DMS53 (cell line): ENCODE measurements around the gene PCDHB15.

Experiments used
- DNase-seq: peaks from one replicate; lab custom pipeline; 2025; lab: John Stamatoyannopoulos, UW

Gene PCDHB15

DNA sequence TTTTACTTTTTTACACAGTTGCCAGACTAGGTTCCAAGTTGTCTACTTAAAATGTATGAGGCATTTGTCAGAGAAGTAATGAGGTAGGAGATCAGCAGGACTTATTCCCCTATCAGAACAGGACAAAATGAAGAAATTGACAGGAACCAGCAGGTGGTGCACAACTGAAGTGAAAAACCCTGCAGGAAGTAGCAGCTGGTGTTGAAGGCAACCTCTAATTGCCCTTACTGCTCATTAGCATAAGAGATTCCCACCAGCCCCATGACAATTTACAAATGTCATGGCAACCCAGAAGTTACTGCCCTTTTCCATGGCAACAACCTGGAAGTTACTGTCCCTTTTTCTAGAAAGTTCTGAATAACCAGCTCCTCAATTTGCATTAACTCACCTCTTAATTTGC lies 5.4 kb downstream of the PCDHB15 start:
- DNase-seq = no peak

DNA sequence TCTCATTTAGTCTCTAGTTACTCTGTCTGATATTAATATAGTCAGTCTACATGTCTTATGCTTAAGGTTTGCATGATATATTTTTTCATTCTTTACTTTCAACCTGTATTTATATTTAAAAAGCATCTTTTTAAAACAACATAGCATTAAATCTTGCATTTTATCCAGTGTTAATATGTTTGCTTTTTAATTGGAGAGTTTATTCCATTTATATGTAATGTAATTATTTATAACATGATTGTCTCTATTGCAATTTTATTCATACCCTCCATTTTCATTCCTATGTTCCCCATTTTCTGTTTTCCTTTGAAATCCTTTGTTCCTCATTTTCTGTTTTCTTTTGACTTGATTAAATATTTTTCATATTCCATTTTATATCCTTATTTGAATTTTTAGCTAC lies 13.3 kb downstream of the PCDHB15 start:
- no peak for DNase-seq

DNA sequence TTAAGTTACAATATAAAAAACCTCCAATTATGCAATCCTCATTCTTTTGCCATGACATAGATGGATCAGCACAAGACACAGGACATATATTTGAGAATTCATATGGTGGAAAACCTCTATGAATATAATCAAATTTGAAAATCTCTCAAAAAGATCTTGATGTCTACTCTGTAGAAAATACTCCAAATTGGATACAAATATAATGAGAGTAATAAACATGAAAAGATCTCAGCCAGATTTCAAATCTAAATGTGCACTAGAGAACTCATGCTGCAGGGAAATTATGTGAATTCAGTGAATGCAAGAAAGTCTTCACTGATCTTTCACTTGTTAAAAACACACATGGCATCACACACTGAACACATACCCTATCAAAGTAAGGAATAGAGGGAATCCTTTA lies 13.8 kb downstream of the PCDHB15 start:
- no peak for DNase-seq

DNA sequence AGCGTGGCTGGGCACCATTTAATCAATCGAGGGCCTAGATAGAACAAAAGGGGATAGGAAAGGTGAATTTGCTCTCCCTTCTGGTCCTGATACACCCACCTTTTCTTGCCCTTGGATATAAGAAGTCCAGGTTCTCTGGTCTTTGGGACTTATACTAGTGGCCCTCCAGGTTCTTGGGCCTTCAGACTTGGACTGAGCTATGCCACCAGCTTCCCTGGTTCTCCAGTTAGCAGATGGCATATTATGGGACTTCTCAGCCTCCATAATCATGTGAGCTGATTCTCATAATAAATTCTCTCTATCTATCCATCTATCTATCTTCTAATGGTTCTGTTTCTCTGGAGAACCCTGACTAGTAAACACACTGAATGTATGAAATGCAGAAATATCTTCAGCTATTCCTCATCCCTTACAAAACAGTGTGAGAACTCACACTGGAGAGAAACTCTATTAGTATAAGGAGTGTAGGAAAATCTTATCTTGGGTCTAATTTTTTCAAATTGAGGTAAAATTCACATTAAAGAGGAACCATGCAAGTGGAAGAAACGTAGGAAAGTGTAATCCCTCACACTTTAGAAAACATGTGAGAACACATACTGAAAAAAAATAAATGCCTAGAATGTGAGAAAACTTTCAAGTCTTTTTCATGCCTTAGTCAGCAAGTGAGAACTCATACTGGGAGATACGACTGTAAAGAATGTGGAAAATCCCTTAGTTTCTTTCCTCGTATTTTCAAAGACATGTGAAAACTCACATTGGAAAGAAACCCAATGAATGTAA lies 15.5 kb downstream of the PCDHB15 start:
- DNase-seq = peak; percentile 57

DNA sequence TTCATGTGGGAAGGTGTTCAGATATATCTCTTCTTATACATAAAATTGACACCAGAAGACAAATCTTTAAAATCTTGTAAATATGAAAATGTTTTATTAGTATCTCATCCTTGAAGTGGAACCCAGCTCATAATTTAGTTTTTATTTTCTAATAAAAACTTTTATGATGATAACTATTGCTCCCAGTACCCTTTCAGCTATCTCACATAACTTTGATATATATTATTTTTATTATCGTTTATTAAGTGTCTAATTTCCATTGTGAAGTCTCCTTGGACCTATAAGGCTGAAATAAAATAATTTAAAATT lies 16.0 kb downstream of the PCDHB15 start:
- DNase-seq = no peak

DNA sequence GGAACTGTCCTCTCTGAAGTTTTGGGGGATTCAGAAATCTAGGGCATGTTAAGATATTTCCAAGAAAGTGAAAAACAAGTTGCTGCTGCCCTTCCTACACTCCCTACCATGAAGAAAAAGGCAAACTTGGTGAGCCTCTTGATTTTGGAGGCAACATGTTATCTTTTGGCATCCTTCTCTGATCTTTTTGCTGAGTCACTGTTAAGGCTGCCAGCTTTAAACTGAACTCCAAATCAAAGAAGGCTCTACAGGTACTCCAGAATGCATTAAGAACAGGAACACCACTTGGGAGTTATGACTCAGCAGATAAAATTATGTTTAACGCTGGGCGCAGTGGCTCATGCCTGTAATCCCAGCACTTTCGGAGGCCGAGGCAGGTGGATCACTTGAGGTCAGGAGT lies 24.0 kb downstream of the PCDHB15 start:
- DNase-seq = no peak

DNA sequence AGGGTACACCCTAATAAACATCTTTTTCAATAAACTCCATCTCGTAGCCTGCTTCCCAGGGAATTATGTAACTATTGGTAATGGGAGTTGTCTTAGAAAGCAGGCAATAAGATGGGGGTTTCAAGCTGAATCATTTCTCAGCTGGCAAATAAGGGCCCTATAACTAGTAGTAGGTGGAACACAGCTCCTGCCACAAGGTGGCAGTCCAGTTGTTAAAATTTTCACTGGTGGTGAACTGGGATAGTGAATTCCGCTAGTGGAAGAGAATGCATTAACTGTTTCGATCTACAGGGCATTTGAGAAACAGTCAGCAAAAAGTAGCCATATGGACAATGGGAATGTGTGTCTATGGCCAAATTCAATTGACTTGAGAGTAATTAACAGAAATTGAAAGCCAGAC lies 27.7 kb downstream of the PCDHB15 start:
- peak; percentile 27 for DNase-seq

DNA sequence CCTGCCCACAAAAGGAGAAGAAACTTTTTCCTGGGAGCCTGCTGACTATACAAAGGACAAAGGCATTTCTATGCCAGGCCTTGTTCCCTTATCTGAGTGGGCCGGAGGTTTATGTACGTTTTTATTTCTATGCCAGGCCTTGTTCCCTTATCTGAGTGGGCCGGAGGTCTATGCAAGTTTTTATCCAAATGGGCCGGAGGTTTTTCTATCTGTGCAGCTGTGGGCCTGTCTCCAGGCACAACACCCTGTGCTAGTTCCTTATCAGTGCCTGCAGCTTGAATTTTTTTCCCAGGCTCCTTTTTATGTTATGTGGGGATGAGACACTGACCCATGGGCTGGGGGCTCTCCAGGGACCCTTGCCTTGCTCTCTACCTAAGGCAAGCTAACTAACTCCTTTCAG lies 53.2 kb downstream of the PCDHB15 start:
- no peak for DNase-seq
